GM19351 (cell line): ENCODE measurements around the gene SBF1.

Experiments
- ATAC-seq: cut with Tn5 transposase; IDR thresholded peaks from one replicate; pipeline ENCODE4 v1.9.1; 2021; ENCODE audit warnings: mild to moderate bottlenecking, moderate library complexity; ENCODE audit not compliant: unreplicated experiment

Gene SBF1

GRCh38 chr22:50467773-50468440 is 6.9 kb downstream of the SBF1 start:
- no peak for ATAC-seq

- ATAC-seq, result no peak
Observed at GRCh38 chr22:50467341-50467740, 7.5 kb downstream of the SBF1 start.

GRCh38 chr22:50465066-50465930 is 9.5 kb downstream of the SBF1 start:
- no peak for ATAC-seq

- no peak for ATAC-seq
Observed at GRCh38 chr22:50464451-50464850, 10.4 kb downstream of the SBF1 start.

DNA sequence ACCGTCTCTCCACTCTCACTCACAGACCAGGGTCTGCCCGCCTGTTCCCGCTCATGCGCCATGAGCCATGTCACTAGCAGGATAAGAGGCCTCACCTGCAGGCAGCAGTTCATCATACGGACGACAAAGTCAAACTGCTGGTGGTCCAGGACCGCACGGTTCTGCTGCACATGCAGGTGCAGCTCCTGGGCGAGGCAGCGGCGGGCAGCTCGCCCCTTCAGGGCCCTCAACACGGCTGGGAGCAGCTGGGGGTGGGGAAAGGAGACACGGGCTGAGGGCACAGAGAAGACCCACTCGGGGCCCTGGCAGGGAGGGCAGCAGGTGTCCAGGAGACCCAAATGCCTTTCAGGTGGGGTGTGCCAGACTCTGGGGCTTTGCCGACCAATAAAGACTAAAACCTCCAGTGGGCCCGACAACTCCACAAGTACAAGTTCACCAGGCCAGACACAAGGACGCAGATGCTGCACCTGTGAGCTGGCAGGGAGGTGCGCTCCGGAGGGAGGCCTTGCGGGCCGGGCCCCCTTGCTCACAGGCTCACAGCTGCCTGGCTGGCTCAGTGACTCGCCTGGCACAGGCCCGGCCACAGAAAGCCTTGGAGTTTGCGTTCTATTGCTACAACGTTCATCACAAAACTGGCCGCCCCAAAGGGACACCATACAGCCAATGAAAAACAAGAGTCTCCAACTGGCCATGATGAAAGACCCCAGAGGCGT is 11.5 kb downstream of the SBF1 start:
- no peak for ATAC-seq

- no peak for ATAC-seq
Observed at GRCh38 chr22:50461979-50462540, 12.8 kb downstream of the SBF1 start.

DNA sequence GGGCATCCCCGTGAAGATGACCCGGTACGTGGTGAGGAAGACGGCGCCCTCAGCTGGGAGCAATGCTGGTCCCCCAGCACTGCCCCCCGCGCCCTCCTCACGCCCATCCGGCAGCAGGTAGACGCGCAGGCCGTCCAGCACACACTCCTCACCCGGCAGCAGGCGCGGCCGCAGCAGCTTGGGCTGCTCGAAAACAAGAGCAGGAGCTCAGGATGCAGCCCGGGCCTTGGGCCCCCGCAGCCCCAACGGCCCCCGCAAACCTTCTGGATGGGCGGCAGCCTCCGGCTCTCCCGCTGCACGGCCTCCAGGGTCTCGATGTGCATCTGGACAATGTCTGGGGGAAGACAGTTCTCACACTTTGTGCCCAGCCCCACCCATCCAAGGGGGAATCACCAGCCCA is 13.3 kb downstream of the SBF1 start:
- ATAC-seq, result no peak

DNA sequence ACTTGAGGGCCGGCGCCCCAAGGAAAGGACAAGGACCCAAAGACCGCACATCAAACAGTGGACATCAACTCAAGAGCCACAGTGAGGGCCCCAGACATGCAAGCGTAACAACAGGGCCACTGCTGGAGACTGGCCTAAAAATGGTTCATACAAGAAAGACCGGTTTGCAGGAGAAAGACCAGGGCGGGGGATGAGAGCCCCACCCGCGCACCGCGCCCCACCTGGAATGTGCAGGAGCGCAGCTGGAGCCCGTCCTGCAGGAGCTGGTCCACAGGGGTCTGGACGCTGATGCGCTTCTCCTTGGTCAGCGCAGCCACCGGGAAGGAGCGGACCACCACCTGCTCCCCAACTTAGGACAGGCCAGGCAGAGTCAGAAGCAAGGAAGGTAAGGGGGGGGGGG is 13.9 kb downstream of the SBF1 start:
- no peak for ATAC-seq

DNA sequence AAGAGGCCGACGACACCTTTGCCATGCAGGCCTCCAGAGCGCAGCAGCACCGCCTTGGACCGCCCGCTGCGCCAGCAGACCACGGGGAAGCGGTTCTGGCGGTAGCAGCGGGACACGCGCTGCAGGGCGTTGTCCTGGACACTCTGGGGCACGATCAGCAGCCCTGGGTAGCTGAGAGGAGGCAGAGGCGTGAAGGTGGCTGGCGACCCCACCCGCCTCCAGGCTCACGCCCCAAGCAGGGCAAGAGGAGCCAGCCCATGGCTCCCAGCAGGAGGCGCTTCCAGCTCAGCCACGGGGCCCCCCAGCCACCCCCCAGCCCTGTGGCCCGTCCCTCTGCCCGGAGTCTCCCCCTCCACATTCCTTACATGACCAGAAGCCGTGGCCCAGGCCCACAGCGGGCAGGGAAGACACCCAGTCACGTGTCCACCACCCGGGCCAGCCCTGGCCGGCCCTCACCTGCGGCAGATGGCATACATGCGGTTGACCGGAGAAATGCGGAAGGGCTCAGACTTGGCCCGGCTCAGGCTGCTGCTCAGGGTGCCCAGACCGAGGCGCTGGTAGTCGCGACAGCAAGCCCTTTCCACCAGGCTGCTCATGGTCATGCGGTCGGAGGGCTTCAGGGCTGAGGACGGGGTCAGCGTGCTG is 15.2 kb downstream of the SBF1 start:
- ATAC-seq, result no peak

DNA sequence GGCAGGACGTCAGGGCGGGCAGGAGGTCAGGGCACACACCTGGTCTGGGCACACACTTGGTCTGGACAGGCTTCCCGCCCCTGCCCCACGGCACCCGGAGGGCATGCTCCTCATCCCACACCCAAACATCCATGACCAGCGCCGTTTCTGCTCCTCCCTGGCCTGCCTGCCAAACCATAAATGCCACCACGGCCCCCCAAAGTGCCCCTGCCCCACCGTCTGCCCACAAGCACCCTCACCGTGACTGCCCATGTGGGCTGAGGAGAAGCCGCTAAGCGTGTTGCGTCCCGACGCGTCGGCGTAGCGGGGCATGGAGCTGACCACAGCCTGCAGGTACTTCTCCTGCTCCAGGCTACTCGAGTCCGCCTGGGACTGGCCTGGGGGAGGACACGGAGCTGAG is 15.8 kb downstream of the SBF1 start:
- ATAC-seq, result no peak

DNA sequence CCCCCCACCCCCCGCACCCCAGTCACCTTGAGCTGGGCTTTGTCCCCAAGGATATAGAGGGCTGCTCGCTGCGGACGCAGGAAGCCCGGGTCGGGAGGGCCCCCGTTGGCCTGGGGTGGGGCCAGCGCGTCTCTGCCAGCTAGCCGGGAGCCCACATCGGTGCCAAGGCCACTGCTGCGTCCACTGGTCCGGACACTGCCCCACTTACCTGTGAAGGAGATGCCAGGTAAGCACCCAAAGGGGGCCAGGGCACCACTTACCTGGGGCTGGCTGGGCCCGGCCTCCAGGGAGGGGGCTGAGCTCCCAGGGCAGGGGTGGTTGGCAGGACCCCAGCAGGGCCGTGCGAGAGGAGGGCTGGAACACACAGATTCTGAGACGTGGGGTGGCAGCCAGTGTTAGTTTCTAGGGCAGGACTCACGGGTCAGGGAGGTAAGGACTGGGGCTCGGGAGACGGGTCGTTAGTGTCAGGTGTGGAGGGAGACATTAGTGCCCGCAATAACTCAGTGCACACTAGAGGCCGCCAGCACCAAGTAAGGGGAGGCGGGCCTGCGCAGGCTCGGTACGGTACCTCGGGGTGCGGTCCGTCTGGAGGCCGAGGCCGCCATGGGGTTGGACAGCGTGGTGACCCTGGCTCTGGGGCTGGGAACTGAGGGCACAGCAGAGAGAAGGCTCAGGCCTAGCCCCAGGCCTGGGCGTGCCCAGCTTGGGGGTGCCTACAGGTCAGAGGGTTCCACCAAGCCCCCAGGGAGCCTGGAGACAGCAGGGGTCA is 18.2 kb downstream of the SBF1 start:
- no peak for ATAC-seq

DNA sequence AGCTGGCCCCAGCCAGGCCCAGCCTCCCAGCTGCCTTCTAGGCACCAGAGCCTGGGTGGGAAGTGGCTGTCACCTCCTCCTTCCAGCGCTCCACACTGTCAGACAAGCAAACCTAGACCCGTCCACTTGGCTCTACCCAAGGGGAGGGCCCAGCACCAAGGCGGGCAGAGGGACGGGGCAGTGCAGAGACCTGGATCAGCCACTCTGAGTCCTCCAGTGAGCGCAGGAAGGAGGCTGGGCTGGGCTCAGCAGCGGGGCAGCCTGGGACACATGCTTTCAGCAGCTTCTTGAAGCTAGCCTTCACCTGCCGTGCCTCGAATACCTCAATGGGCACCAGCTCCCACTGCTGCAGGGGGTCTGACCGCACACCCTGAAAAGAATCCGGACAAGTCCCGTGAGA is 18.8 kb downstream of the SBF1 start:
- no peak for ATAC-seq

DNA sequence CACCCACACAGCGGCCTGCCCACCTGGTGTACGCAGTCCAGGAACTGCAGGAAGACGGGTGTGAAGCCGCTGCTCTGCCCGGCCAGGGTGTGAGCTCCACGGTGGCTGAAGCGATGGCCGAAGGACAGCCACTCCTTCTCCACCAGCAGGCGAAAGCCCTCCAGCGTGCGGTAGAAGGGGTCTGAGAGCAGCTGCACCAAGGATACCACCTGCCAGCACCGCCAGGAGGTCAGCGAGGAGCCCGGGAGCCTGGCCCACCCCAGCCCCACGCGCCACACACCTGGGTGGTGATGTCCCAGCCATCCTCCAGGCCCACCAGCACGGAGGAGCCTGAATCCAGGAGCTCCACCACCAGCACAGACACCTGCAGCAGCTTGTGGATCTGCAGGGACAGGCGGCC is 19.6 kb downstream of the SBF1 start:
- no peak for ATAC-seq

DNA sequence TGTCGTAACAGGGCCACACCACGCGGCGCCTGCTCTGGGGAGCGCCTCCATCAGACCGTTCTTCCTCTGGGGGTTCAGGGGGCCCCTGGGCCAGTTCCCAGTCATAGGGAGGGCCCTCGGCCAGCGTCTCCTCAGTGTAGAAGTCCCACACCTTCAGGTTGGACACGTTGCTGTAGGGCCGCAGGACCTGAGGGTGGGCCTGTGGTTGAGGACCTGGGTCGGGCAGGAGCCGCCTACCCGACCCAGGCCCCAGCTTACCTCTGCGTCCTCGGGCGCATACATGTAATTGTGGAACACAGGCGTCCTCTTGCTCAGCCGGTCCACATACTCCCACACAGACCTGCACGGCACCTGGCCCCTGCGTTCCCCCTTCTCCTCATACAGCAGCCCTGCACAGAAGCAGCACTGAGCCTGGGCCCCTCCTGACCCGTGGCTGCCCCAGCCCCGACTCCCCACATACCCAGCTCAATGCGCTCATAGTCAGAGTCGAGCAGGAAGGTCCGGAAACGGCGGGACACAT is 20.2 kb downstream of the SBF1 start:
- ATAC-seq, result no peak

GRCh38 chr22:50452649-50453048 is 22.2 kb downstream of the SBF1 start:
- ATAC-seq, result no peak

GRCh38 chr22:50447576-50448551 is 27.0 kb downstream of the SBF1 start:
- no peak for ATAC-seq

DNA sequence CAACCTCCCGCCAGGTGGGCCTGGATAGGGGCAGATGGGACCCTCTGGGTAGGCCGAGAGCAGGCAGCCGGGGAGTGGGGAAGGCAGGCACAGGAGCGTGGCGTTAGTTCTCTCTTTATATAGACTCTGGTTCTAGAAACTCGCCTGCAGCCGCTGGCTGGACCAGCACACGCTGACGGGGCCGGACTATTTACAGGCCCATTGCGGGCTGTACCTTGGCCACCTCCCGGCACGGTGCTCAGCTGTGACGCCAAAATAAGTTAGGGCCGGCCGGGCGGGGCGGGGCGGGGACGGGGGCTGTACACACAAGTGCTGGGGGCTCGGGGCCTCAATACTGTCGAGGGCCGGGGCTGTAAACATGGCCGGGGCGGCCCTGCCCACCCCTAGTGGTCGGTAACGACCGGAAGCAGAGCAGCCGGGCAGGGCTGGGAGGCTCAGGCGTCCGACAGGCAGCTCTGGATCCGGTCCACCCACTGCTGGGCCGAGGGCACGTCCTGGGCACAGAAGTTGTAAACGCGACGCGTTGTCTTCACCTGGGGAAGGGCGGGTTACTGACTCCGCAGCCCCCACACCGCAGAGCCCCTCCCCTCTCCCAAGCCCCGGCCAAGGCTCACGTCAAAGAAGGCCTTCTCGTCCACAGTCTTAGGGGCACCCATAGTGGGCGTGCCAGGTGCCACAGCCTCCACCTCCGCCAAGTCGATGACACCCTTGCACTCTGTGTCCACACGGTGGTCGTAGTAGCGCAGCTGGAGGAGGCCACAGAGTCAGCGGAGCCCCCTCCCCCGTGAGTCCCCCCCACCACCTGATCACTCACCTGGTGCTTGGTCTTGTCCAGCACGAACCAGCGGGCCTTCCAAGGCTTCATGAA is 27.9 kb downstream of the SBF1 start:
- no peak for ATAC-seq
